ENCODE measurements around the gene FLOT2.
"Not testable (repeated sequence)": the region's sequence is repeated elsewhere in the genome, so short reads cannot be mapped to it uniquely, and the experiment has no call there.

FLOT2 gene

DNA sequence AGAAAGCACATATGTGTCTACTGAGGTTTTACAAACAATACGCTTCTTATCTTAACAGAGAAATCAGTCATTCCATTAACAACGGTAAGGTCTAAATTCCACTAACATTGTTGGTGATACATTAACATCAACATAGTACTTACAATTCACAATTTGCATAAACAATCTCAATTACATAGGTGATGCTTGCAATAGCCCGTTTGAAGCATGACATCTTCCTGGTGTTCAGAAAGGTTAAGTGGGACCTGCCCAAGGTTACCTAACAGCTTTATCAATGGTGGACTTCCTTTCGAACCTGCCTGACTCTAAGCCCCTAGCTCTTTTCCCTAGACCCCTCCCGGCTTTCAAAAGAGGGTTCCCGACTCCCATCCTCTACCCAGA, 55.6 kb downstream of the FLOT2 start:
- no peak for DNase-seq

DNA sequence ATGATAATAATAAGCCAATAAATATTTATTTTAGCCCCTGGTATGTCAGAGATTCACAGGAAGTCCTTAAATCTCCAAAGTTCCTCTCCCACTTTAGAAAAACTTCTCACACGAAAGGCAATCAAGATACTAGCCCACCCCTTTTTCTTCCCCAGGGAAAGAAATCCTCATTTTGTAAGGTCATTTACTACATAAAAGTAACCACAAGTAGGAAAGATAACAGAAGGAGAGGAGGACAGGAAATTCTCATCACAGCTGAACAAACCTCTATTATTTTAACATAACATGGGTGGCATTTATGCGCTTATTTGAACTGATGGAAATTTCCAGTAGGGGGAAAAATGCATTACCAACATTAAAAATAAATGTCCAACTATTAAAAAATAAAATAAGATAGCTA, 58.3 kb downstream of the FLOT2 start:
- DNase-seq: no peak

DNA sequence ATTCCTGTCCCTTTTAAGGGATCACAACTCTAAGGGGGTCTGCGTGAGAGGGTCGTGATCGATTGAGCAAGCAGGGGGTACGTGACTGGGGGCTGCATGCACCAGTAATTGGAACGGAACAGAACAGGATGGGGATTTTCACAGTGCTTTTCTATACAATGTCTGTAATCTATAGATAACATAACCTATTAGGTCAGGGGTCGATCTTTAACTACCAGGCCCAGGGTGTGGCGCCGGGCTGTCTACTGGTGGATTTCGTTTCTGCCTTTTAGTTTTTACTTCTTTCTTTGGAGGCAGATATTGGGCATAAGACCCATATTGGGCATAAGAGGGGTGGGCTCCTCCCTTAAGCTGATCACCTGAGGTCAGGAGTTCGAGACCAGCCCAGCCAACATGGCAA, 61.0 kb downstream of the FLOT2 start:
- not testable (repeated sequence) for DNase-seq

DNA sequence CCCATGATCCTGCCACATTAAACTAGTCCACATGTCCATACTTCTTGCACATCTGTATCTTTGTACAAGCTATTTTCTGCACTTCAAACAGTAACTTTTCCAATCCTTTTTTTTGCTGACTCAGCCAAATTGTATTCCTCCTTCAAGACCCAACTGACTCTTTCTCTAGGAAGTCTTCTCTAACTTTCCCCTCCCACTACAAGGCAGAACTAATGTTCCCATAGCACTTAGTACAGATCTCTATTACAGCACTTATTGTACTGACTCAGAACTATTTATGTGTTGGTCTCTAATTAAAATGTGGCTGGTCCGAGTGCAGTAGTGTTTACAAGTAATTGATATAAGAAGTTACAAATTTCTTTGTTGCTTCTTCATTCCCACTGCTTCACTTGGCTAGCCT, 63.1 kb downstream of the FLOT2 start:
- no peak for DNase-seq
